NCI-H524 (cell line): ENCODE data around the gene FAM98C.
"Not testable (repeated sequence)": the region's sequence is repeated elsewhere in the genome, so short reads cannot be mapped to it uniquely, and the experiment has no call there.

Source experiments
- DNase-seq, 2 experiments: peaks; one replicate each; lab custom pipeline; 2025; lab: John Stamatoyannopoulos, UW

The FAM98C gene

DNA sequence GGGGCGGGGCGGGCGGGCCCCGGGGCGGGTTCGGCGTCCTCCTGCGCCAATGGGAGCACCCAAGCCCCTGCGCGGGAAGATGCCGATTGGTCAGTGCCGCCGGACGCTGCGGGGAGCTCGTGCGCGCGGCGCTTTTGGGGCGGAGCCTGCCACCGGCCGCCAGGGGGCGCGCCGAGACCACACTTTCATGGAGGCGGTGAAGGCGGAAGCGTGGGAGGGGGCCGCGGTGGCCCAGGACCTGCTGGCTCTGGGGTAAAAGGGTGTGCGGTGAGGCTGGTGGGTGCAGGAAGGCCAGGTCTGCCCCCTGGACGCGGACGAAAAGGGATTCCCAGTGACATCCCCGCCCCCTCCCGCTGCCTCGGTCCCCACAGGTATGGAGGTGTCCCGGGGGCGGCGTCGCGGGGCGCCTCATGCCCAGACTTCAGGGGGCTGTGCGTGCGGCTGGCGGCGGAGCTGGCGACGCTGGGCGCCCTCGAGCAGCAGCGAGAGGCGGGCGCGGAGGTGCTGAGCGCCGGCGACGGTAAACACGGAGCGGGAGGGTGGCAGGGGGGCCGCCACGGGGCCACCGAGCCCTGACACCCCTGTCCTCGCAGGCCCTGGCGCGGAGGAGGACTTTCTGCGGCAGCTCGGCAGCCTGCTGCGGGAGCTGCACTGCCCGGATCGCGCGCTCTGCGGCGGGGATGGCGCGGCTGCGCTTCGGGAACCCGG lies at the start of gene FAM98C:
Gene FAM98C, plus strand, starts transcription at position 127 of the 708 bp plus-strand sequence. Its CDS starts 61 bp downstream, at position 188.
- peak; percentile 98 to 99 for DNase-seq

- no peak for DNase-seq
Observed at GRCh38 chr19:38355728-38356725, 46.9 kb upstream of the FAM98C start.

DNA sequence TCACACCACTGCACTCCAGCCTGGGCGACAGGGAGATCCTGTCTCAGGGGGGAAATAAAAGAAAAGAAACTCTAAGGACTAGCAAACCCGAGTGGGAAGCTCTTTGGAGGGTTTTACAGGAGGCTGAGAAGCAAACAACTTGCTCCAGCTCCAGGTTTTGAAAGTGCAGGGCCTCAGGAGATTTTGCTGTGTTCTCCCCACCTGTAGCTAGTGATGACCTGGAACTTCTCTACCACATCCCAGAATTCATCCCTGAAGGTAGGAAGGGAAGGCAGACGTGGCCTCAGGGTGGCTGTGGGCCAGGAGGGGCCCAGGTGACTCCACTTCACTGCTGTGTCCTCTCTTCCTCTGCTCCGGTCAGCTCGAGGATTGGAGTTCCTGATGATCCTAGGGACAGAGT lies 44.8 kb upstream of the FAM98C start:
- no peak for DNase-seq

DNA sequence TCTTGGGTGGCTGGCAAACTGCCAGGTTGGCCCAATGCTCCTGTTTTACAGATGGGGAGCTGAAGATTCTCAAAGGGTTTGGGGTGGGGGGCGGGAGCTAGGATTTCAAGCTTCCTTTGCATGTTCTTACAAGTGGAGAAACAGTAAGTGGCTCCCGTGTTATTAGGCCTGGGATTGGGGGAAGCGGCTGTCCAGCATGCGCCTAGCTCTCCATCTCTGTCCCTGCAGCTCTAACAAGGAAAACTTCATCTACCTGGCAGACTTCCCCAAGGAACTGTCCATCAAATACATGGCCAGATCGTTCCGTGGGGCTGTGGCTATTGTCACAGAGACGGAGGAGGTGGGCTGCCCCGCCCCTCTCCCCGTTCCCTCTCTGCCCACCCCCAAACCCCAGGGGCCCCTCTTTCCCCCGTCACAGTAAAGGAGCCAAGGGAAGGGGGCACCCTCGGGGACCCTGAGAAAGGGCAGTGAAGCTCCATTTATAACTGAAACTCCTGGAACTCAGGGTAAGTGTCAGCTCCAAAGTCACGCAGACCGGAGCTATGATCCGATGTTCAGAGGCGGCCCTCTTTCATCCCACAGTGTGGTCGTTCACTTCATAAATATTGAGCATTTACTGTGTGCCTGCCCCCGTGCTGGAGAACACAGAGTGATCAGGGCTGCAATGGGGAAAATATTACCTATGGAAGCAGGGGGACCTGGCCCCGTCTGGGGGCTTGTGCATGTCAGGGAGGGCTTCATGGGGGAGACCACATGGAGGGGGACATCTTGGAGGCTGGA lies 43.5 kb upstream of the FAM98C start:
- no peak for DNase-seq

DNA sequence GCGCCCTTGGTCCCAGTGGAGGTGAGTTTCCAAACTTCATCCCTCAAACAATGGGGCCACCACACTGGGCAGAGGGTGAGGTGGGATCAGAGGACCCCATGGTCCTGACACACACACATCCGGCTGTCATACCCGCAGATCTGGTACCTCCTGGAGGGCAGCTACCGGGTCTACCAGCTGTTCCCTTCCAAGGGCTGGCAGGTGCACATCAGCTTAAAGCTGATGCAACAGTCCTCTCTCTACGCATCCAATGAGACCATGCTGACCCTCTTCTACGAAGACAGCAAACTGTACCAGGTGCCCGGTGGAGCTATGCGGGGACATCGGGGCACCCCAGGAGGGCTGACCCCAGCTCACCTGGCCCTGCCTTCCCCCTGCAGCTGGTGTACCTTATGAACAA lies 42.5 kb upstream of the FAM98C start:
- DNase-seq, result peak in 1 of 2 experiments; percentile 74

- DNase-seq, result no peak
Observed at GRCh38 chr19:38360839-38361631, 41.9 kb upstream of the FAM98C start.

DNA sequence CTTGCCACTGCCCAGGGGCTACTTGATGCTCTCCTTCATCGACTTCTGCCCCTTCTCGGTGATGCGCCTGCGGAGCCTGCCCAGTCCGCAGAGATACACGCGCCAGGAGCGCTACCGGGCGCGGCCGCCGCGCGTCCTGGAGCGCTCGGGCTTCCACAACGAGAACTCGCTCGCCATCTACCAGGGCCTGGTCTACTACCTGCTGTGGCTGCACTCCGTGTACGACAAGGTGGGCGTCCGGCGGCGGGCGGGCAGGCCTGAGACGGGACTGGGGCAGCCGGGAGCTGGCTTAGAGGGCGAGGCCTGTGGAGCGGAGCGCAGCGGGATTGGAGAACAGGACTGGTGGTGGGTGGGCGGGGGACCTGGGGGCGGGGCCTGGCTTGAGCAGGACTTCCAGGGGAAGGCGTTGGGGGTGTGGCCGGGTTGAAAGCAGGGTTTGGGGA lies 41.2 kb upstream of the FAM98C start:
- DNase-seq, result peak; percentile 78 to 85

- DNase-seq, result peak; percentile 44 to 74
Observed at GRCh38 chr19:38362076-38362945, 40.6 kb upstream of the FAM98C start.

- DNase-seq, result not testable (repeated sequence)
Observed at GRCh38 chr19:38362946-38363688, 39.8 kb upstream of the FAM98C start.

- no peak for DNase-seq
Observed at GRCh38 chr19:38367041-38367440, 35.9 kb upstream of the FAM98C start.

- DNase-seq, result no peak
Observed at GRCh38 chr19:38369584-38369983, 33.3 kb upstream of the FAM98C start.

GRCh38 chr19:38370299-38370698 lies 32.6 kb upstream of the FAM98C start:
- DNase-seq, result peak in 1 of 2 experiments; percentile 40

DNA sequence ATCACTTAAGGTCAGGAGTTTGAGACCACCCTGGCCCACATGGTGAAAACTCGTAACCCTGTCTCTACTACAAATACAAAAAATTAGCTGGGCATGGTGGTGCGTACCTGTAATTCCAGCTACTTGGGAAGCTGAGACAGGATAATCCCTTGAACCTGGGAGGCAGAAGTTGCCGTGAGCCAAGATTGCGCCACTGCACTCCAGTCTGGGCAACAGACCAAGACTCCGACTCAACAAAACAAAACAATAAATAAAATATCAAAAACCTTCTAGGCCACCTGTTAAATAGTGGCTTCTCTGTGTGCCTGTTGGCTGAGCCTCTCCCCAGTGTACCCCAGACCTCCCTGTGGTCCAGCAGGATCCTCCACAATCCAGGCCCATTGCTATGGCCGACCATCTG lies 31.8 kb upstream of the FAM98C start:
- no peak for DNase-seq

- DNase-seq, result no peak
Observed at GRCh38 chr19:38373907-38374331, 29.0 kb upstream of the FAM98C start.

DNA sequence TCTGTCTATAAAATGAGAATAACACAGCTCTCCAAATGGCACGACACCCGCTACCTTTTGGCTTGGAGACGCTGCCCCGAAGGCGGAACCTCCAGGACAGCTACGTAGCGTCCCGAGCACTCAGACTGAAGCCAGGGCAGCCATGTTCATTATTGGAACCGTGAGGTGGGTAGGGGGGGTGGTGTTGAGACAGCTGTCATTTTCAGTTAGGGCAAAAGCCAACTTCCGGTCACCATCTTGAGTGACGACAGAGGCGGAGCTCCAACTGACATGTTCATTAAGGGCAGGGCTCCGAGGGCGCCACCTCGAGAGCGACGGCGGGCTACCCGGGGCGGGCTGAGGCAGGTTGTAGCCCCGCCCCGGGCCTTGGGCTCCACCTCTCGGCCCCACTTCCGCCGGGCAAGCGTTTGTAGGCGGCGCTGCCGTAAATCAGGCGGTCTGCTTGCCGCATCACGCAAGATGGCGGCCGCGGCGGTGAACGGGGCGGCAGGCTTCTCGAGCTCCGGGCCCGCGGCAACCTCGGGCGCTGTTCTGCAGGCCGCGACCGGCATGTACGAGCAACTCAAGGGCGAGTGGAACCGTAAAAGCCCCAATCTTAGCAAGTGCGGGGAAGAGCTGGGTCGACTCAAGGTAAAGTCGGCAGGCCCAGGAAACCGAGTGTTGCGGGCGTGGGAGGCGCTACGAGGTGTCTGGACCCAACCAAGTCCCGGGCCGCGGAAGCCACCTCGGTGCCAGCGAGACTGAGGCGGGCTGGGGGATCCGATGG lies 28.4 kb upstream of the FAM98C start, which contains the start of gene PSMD8:
Gene PSMD8, plus strand, starts transcription at position 240 of the 766 bp plus-strand sequence. Its CDS starts 31 bp downstream, at position 271.
- DNase-seq, result peak; percentile 100

GRCh38 chr19:38375098-38375493 lies 27.8 kb upstream of the FAM98C start:
- DNase-seq, result no peak

DNA sequence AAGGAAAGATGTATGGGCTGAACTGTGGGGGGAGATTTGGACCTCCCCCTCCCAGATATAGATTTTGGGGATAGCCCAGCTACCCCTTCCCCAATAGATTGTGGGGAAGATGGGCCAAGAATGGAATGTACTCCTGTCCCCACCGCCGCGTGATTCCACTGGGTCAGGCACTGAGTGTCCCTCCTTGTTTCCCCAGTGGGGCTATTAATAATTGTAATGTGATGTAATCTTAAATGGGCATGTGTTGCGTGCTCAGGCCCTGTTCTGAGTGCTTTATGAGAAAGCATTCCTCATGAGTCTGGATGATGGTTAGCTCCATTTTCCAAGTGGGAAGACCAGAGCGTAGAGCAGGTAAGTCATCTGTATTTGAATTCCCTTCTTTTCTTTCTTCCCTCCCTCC lies 27.1 kb upstream of the FAM98C start:
- no peak for DNase-seq

- no peak for DNase-seq
Observed at GRCh38 chr19:38376576-38376975, 26.3 kb upstream of the FAM98C start.
